K562 (cell line): ENCODE data around the gene CREM. TPM values are rescaled to one million over a fixed set of nuclear protein-coding genes. Genes with fewer than 3 reads are reported as not detected.

Source experiments
- DIDO1 ChIP-seq: fragments of 450-650 bp; IDR thresholded peaks from 2 replicates; pipeline ENCODE4 v1.6.1; 2016; ENCODE audit warnings: low read depth, missing biosample characterization, missing genetic modification characterization
- ESRRB ChIP-seq: fragments of 250-450 bp; sonication (Bioruptor Pico); IDR thresholded peaks from 2 replicates; pipeline ENCODE4 v1.5.0; 2020; ENCODE audit warnings: mild to moderate bottlenecking, moderate library complexity, borderline replicate concordance
- HEY1 ChIP-seq: fragments of 250-450 bp; sonication (Bioruptor Pico); IDR thresholded peaks from 2 replicates; pipeline ENCODE4 v1.5.0; 2020; ENCODE audit warnings: mild to moderate bottlenecking, moderate library complexity, borderline replicate concordance
- HIVEP1 ChIP-seq: fragments of 250-450 bp; sonication (Bioruptor Pico); IDR thresholded peaks from 2 replicates; pipeline ENCODE4 v1.4.0; 2020; ENCODE audit warnings: mild to moderate bottlenecking
- MTA1 ChIP-seq: fragments of 450-650 bp; IDR thresholded peaks from 2 replicates; pipeline ENCODE4 v1.6.1; 2017; ENCODE audit warnings: borderline replicate concordance
- MTA3 ChIP-seq: fragments of 450-650 bp; formaldehyde crosslinking; IDR thresholded peaks from 2 replicates; pipeline ENCODE4 v1.6.1; 2017; ENCODE audit warnings: mild to moderate bottlenecking, borderline replicate concordance
- PHF8 ChIP-seq: fragments of 200-600 bp; sonication (generic); IDR thresholded peaks from 2 replicates; pipeline ENCODE4 v1.6.1; 2012; ENCODE audit warnings: mixed run types, mild to moderate bottlenecking, inconsistent platforms, low read length, moderate library complexity, borderline replicate concordance
- PML ChIP-seq: IDR thresholded peaks from 2 replicates; pipeline ENCODE4 v1.6.1; 2012; ENCODE audit warnings: low read length, inconsistent platforms
- POLR2B ChIP-seq: fragments of 450-650 bp; IDR thresholded peaks from 2 replicates; pipeline ENCODE4 v1.6.1; 2018; ENCODE audit warnings: low read depth; ENCODE audit not compliant: partially characterized antibody
- PPARD ChIP-seq: fragments of 250-450 bp; sonication (Bioruptor Pico); IDR thresholded peaks from 2 replicates; pipeline ENCODE4 v1.8.0; 2022; ENCODE audit warnings: inconsistent platforms, mild to moderate bottlenecking, moderate library complexity
- RBM34 ChIP-seq: fragments of 200-400 bp; formaldehyde crosslinking; IDR thresholded peaks from 2 replicates; pipeline ENCODE4 v1.6.1; 2018; ENCODE audit warnings: low read length, borderline replicate concordance; ENCODE audit not compliant: insufficient read depth
- SMAD2 ChIP-seq: fragments of 150-350 bp; IDR thresholded peaks from 2 replicates; pipeline ENCODE4 v1.6.1; 2014; ENCODE audit warnings: low read depth, mild to moderate bottlenecking, low read length
- SOX6 ChIP-seq: fragments of 450-650 bp; IDR thresholded peaks from 2 replicates; pipeline ENCODE4 v1.6.1; 2014; ENCODE audit warnings: mild to moderate bottlenecking
- SP1 ChIP-seq: sonication (generic); formaldehyde crosslinking; IDR thresholded peaks from 2 replicates; pipeline ENCODE4 v1.8.1; 2022; ENCODE audit warnings: mild to moderate bottlenecking, missing genetic modification reagents
- SPI1 ChIP-seq: IDR thresholded peaks from 2 replicates; pipeline ENCODE4 v1.6.1; 2011; ENCODE audit warnings: low read depth, low read length, control low read depth, borderline replicate concordance
- SRF ChIP-seq, 2 experiments: fragments of 250-450, 450-650 bp in 1 of 2; sonication (Bioruptor Pico) in 1 of 2; sonication (generic) in 1 of 2; formaldehyde crosslinking; IDR thresholded peaks; 2 replicates each; pipeline versions ENCODE4 v1.5.0 to v1.5.1; 2020 to 2022; ENCODE audit warnings: mild to moderate bottlenecking in 1 of 2, missing genetic modification reagents in 1 of 2
- STAT5A ChIP-seq: IDR thresholded peaks from 2 replicates; pipeline ENCODE4 v1.6.1; 2012; ENCODE audit warnings: low read length, inconsistent platforms, borderline replicate concordance
- TEAD1 ChIP-seq, 2 experiments: fragments of 450-650 bp in 1 of 2; sonication (generic) in 1 of 2; formaldehyde crosslinking; IDR thresholded peaks; 2 replicates each; pipeline versions ENCODE4 v1.4.0 to v1.8.0; 2020 to 2022; ENCODE audit warnings: mild to moderate bottlenecking in 2 of 2, missing genetic modification reagents in 1 of 2
- ZC3H11A ChIP-seq: IDR thresholded peaks from 2 replicates; pipeline ENCODE4 v1.6.1; 2012; ENCODE audit warnings: low read depth, low read length, improper control_type of control experiment
- ZFP1 ChIP-seq: fragments of 450-650 bp; formaldehyde crosslinking; IDR thresholded peaks from 2 replicates; pipeline ENCODE4 v1.4.0; 2020; ENCODE audit warnings: mild to moderate bottlenecking, mixed read lengths
- ZKSCAN8 ChIP-seq: fragments of 200-800 bp; sonication (Bioruptor generic); IDR thresholded peaks from 2 replicates; pipeline ENCODE4 v1.6.1; 2016; ENCODE audit warnings: missing genetic modification characterization, missing compliant biosample characterization
- ZNF263 ChIP-seq: sonication (generic); formaldehyde crosslinking; IDR thresholded peaks from 2 replicates; pipeline ENCODE4 v1.8.0; 2022; ENCODE audit warnings: mild to moderate bottlenecking, missing genetic modification reagents, borderline replicate concordance
- ZNF280A ChIP-seq: fragments of 450-650 bp; IDR thresholded peaks from 2 replicates; pipeline ENCODE4 v1.6.1; 2018; ENCODE audit warnings: mild to moderate bottlenecking, low read depth; ENCODE audit not compliant: partially characterized antibody
- ZNF408 ChIP-seq: fragments of 250-450 bp; sonication (Bioruptor Pico); IDR thresholded peaks from 2 replicates; pipeline ENCODE4 v1.4.0; 2020; ENCODE audit warnings: low read depth, mild to moderate bottlenecking, moderate library complexity
- ZNF830 ChIP-seq: fragments of 250-450 bp; sonication (Bioruptor Pico); IDR thresholded peaks from 2 replicates; pipeline ENCODE4 v1.5.0; 2021; ENCODE audit warnings: mild to moderate bottlenecking
- polyA plus RNA-seq, 8 experiments: library from polyadenylated mRNA; depleted of rRNA in 4 of 8; stranded (reverse) in 5 of 8; unstranded in 3 of 8; fragments of >200 nt; fragmentation: Nextera tagmentation in 2 of 8; fragmentation: Illumina TruSeq in 1 of 8; extraction: Ambion mirVana in 2 of 8; extraction: Trizol in 1 of 8; gene quantifications; 2 replicates each; pipeline versions ENCODE4 v1.2.1 to v1.2.3, GENCODE V29; 2011 to 2014; ENCODE audit warnings: inconsistent platforms in 1 of 8, missing spikeins in 1 of 8
- total RNA-seq, 7 experiments: library from RNA; depleted of rRNA in 6 of 7; stranded (reverse); fragments of >200 nt in 6 of 7; fragmentation: Illumina TruSeq in 2 of 7; extraction: Trizol in 2 of 7; gene quantifications; 2 replicates each; pipeline versions ENCODE4 v1.2.1 to v1.2.3, GENCODE V29; 2011 to 2021; ENCODE audit warnings: low replicate concordance in 1 of 7

Gene CREM
- total and polyA plus RNA-seq, 9 of the 15 experiments (the other 6 are each of a cell fraction or from before 2014, with no cell fraction given): 39.1 to 70.2 (median 48.3) TPM

GRCh38 chr10:35090162-35090954 is 36.3 kb upstream of the CREM start, which contains the start of gene CUL2 (continued):
- TF ChIP-seq RBM34 (no peak), SRF (CRISPR knock-in tag; IDR thresholded peaks at IDR 0.05) (no peak), MTA1 (no peak), TEAD1 (CRISPR knock-in tag; IDR thresholded peaks at IDR 0.05) (no peak), POLR2B (peak; percentile 30), ZC3H11A (no peak), HIVEP1 (no peak), ZFP1 (CRISPR knock-in tag) (no peak), ZNF280A (no peak), STAT5A (no peak), MTA3 (peak; percentile 99), PPARD (no peak), DIDO1 (tag) (peak; percentile 75), PML (no peak), ZNF830 (CRISPR knock-in tag) (0 out of 2 replicates have a peak, but pooled peaks have one; percentile 24), SMAD2 (no peak), SOX6 (no peak), SPI1 (no peak), PHF8 (peak; percentile 44; the same call in 1 of the 2 replicates), ZKSCAN8 (no peak), SP1 (peak; percentile 38; the same call in 1 of the 2 replicates), ESRRB (CRISPR knock-in tag) (no peak), ZNF263 (CRISPR knock-in tag) (no peak), ZNF408 (CRISPR knock-in tag) (no peak), HEY1 (no peak)
